CD4-positive, alpha-beta memory T cell (primary cell): ENCODE measurements around the gene RABGAP1L. TPM values are rescaled to one million over a fixed set of nuclear protein-coding genes. Genes with fewer than 3 reads are reported as not detected.
"Not testable (repeated sequence)": the region's sequence is repeated elsewhere in the genome, so short reads cannot be mapped to it uniquely, and the experiment has no call there.

Source experiments
- CTCF ChIA-PET: fragments of 350-600 bp; sonication (Branson Sonifier 250); formaldehyde crosslinking; loops from one replicate; lab custom pipeline; 2021; ENCODE audit warnings: inconsistent platforms; ENCODE audit not compliant: partially characterized antibody; lab: Charles Lee
- POLR2A ChIA-PET: fragments of 350-600 bp; sonication (Branson Sonifier 250); formaldehyde crosslinking; loops from one replicate; lab custom pipeline; 2021; ENCODE audit not compliant: partially characterized antibody; lab: Charles Lee
- DNase-seq, 5 donors: peaks; one replicate each; pipeline versions ENCODE4 v3.0.0 to v3.0.0-alpha.2; 2020 to 2022; ENCODE audit warnings: mixed read lengths in 1 of 5
- H3K27ac ChIP-seq: one replicate; pipeline ENCODE4 v1.7.0; 2013; ENCODE audit warnings: low read depth, low read length
- H3K27me3 ChIP-seq: 2 replicates; pipeline ENCODE4 v1.7.0; 2013; ENCODE audit warnings: mild to moderate bottlenecking, low read length, moderate library complexity; ENCODE audit not compliant: insufficient read depth
- H3K36me3 ChIP-seq: 2 replicates; pipeline ENCODE4 v1.7.0; 2013; ENCODE audit warnings: mild to moderate bottlenecking, low read length, moderate library complexity; ENCODE audit not compliant: insufficient read depth
- H3K4me1 ChIP-seq: 2 replicates; pipeline ENCODE4 v1.7.0; 2013; ENCODE audit warnings: mild to moderate bottlenecking, low read length, moderate library complexity; ENCODE audit not compliant: insufficient read depth
- H3K4me3 ChIP-seq, 2 donors: one replicate each; pipeline ENCODE4 v1.7.0; 2013; ENCODE audit warnings: low read length in 2 of 2, mild to moderate bottlenecking in 1 of 2
- H3K9me3 ChIP-seq, 2 donors: one replicate each; pipeline ENCODE4 v1.7.0; 2013; ENCODE audit warnings: low read length in 2 of 2, control low read depth in 1 of 2; ENCODE audit not compliant: control insufficient read depth in 1 of 2
- H3K27ac Mint-ChIP-seq, 7 donors: one replicate each; pipeline ENCODE4 v1.8.0; 2020 to 2021; ENCODE audit warnings: mixed read lengths in 7 of 7, mild to moderate bottlenecking in 6 of 7, inconsistent platforms in 3 of 7, moderate library complexity in 3 of 7
- H3K27me3 Mint-ChIP-seq, 2 donors: one replicate each; pipeline ENCODE4 v1.8.0; 2020 to 2021; ENCODE audit warnings: mixed read lengths in 2 of 2
- H3K36me3 Mint-ChIP-seq, 2 donors: one replicate each; pipeline ENCODE4 v1.8.0; 2020 to 2021; ENCODE audit warnings: mixed read lengths in 2 of 2, inconsistent platforms in 1 of 2, mild to moderate bottlenecking in 1 of 2
- H3K4me1 Mint-ChIP-seq, 4 donors: one replicate each; pipeline ENCODE4 v1.8.0; 2020 to 2021; ENCODE audit warnings: mixed read lengths in 4 of 4, mild to moderate bottlenecking in 1 of 4
- H3K4me3 Mint-ChIP-seq, 8 donors: one replicate each; pipeline ENCODE4 v1.8.0; 2020 to 2021; ENCODE audit warnings: mixed read lengths in 8 of 8, mild to moderate bottlenecking in 7 of 8, moderate library complexity in 6 of 8, inconsistent platforms in 3 of 8
- H3K9me3 Mint-ChIP-seq, 8 donors: one replicate each; pipeline ENCODE4 v1.8.0; 2020 to 2021; ENCODE audit warnings: mixed read lengths in 8 of 8, mild to moderate bottlenecking in 5 of 8, inconsistent platforms in 3 of 8, moderate library complexity in 1 of 8
- intact Hi-C: fragments of 100-400 bp; cut with micrococcal nuclease; formaldehyde crosslinking; loops from one replicate; pipeline ENCODE4 v1.15.1; 2023
- polyA plus RNA-seq, 2 donors: library from polyadenylated mRNA; unstranded; fragments of 300-500 nt; fragmentation: Illumina TruSeq; gene quantifications; one replicate each; pipeline ENCODE4 v1.2.3, GENCODE V29; 2021
- total RNA-seq, 2 experiments: library from RNA; stranded (reverse); gene quantifications; one replicate each; pipeline ENCODE4 v1.2.3, GENCODE V29; 2021

Gene RABGAP1L
- total and polyA plus RNA-seq, 4 experiments from 2014 or later: 75.7 to 114 (median 96.8) TPM

DNA sequence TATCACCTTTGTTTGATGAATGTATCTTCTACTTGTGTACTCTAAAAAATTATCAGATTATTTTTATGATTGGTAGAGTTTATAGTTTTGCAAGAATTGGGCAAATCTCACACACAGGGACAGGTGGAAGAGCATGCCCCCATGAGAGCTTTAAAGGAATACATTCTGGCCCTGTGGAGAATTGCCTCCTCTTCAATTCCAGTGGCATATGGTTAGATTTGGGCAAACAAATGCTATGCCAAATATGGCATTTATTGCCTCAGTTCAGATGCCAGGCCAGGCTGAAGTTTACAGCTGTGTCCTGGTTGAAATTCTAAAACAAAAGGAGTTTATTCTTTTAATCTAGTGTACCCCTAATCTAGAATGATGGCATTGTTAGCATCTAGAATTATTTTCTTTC, 678.1 kb downstream of the RABGAP1L start:
- H3K9me3 Mint-ChIP-seq: peaks cover 0 to 2% (median 0%) of the 10 kb centered on the region in 8 donors
- CTCF ChIA-PET: interaction anchor here (0.6 to 0.7 kb wide), 2 partner anchors 16 to 993 kb away, joined by 3 read pairs; no protein-coding TSS in a partner anchor
- peaks cover 4 to 22% (median 12%) of the 10 kb centered on the region in 4 donors for H3K4me1 Mint-ChIP-seq
- intact Hi-C loops: no loop called here
- peaks cover 0 to 2% of the 10 kb centered on the region in 2 donors for H3K36me3 Mint-ChIP-seq
- no peaks in the 10 kb centered on the region for H3K36me3 ChIP-seq
- H3K27me3 Mint-ChIP-seq: no peaks in the 10 kb centered on the region
- no peak overlapping the region for H3K4me3 Mint-ChIP-seq
- no peak overlapping the region for H3K27ac Mint-ChIP-seq
- no peaks in the 10 kb centered on the region for H3K9me3 ChIP-seq
- H3K4me1 ChIP-seq: peaks cover 10% of the 10 kb centered on the region
- DNase-seq: no peak
- H3K27me3 ChIP-seq: no peaks in the 10 kb centered on the region
- POLR2A ChIA-PET: no interaction called here
- H3K4me3 ChIP-seq: no peak overlapping the region
- no peak overlapping the region for H3K27ac ChIP-seq

DNA sequence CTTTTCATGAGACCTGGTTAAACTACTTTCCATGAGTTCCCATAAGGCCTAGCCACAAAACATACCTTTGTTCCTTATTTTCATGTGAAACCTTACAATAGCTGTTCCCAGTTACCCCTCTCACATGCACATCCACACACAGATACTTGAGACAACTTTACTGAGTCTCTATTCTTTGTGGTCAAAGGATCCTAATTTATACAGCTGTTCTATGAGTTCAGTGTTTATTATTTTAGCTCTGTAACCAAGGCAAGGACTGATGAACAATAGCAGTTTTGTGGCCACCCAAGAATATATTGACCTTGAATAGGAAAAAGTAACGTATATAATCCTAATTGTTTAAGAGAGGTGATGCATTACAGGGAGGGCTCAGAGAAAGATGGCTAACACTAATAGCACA, 679.9 kb downstream of the RABGAP1L start:
- DNase-seq: no peak
- Histone ChIP-seq H3K4me1 (peaks cover 10% of the 10 kb centered on the region), H3K27me3 (no peaks in the 10 kb centered on the region), H3K4me3 (no peak overlapping the region), H3K36me3 (no peaks in the 10 kb centered on the region), H3K27ac (no peak overlapping the region), H3K9me3 (no peaks in the 10 kb centered on the region)
- Mint-ChIP-seq H3K9me3 (peaks cover 0 to 2% (median 0%) of the 10 kb centered on the region in 8 donors), H3K4me3 (no peak overlapping the region), H3K27me3 (no peaks in the 10 kb centered on the region), H3K27ac (no peak overlapping the region), H3K4me1 (peaks cover 4 to 22% (median 11%) of the 10 kb centered on the region in 4 donors), H3K36me3 (peaks cover 0 to 2% of the 10 kb centered on the region in 2 donors)
- ChIA-PET CTCF (no interaction called here), POLR2A (no interaction called here)
- intact Hi-C loops: no loop called here

DNA sequence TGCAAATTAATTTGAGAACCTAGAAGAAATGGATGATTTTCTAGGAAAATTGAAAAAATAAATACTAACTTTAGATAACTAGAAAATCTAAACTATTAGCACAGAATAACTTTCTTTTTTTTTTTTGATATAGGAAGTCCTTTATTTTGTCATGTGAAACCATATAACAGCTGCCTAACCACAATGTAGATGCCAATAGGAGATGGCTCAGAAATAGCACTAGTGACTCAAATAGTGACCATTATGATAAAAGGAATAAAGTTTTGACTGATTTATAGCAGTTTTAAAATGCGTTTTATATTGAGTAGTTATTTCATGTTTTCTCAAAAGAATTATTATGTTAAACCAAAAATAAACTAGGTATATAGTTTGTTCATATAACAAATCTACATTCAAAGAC, 682.4 kb downstream of the RABGAP1L start:
- Mint-ChIP-seq H3K27me3 (no peaks in the 10 kb centered on the region), H3K27ac (peak overlapping the region in 1 of 7 donors; percentile 48), H3K4me1 (peaks cover 4 to 22% (median 11%) of the 10 kb centered on the region in 4 donors), H3K36me3 (peaks cover 0 to 2% of the 10 kb centered on the region in 2 donors), H3K4me3 (no peak overlapping the region), H3K9me3 (peaks cover 0 to 2% (median 0%) of the 10 kb centered on the region in 8 donors)
- H3K4me3 ChIP-seq: no peak overlapping the region
- no peaks in the 10 kb centered on the region for H3K9me3 ChIP-seq
- intact Hi-C loops: no loop called here
- ChIA-PET POLR2A (interaction anchor here (0.7 kb wide), 1 partner anchor 159 kb away, joined by 3 read pairs; no protein-coding TSS in a partner anchor), CTCF (interaction anchor here (1.1 kb wide), 1 partner anchor 42 kb away, joined by 3 read pairs; no protein-coding TSS in a partner anchor)
- no peak overlapping the region for H3K27ac ChIP-seq
- H3K4me1 ChIP-seq: peaks cover 10% of the 10 kb centered on the region
- H3K27me3 ChIP-seq: no peaks in the 10 kb centered on the region
- DNase-seq: no peak
- no peaks in the 10 kb centered on the region for H3K36me3 ChIP-seq

DNA sequence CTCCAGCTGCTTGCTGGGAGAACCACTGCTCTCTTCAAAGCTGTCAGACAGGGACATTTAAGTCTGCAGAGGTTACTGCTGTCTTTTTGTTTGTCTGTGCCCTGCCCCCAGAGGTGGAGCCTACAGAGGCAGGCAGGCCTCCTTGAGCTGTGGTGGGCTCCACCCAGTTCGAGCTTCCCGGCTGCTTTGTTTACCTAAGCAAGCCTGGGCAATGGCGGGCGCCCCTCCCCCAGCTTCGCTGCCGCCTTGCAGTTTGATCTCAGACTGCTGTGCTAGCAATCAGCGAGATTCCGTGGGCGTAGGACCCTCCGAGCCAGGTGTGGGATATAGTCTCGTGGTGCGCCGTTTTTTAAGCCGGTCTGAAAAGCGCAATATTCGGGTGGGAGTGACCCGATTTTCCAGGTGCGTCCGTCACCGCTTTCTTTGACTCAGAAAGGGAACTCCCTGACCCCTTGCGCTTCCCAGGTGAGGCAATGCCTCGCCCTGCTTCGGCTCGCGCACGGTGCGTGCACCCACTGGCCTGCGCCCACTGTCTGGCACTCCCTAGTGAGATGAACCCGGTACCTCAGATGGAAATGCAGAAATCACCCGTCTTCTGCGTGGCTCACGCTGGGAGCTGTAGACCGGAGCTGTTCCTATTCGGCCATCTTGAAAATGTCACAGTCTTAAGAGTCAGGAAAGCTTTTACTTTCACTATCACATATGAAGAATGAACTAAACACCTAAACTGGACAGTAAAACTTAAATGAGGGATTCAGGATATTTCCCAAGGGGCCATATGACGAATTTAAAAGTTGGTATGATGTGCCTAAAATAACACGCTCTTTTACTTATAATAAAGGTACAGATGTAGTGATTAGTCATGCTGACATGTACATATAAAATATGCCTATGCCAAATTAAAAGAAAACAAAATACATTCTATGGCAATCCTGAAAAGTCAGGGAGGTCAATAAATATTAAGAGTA, 689.6 kb downstream of the RABGAP1L start:
- DNase-seq, H3K9me3 ChIP-seq, H3K36me3 ChIP-seq, POLR2A ChIA-PET, H3K27ac ChIP-seq, H3K4me3 ChIP-seq, H3K9me3 Mint-ChIP-seq, H3K27me3 Mint-ChIP-seq, H3K4me1 ChIP-seq, H3K27me3 ChIP-seq, intact Hi-C loops, H3K4me3 Mint-ChIP-seq, CTCF ChIA-PET, H3K36me3 Mint-ChIP-seq, H3K4me1 Mint-ChIP-seq: not testable (repeated sequence)
- peak overlapping the region in 1 of 7 donors; percentile 37 for H3K27ac Mint-ChIP-seq

DNA sequence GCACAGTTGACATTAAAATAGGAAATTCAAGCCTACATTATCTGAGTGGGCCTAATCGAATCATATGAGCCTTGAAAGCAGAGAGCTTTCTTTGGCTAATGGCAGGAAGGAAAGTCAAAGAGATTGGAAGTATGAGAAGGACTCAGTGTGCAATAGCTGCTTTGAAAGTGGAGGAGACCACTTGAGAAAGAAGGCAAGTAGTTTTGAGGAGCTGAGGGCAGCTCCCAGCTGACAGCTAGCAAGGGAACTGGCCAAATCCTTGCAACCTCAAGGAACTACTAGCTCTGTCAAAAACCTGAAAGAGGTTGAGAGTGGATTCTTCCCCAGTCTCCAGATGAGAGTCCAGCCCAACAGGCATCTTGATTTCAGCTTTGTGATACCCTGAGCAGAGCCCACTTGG, 691.4 kb downstream of the RABGAP1L start:
- H3K27ac ChIP-seq: no peak overlapping the region
- H3K4me3 Mint-ChIP-seq: no peak overlapping the region
- no peak overlapping the region for H3K27ac Mint-ChIP-seq
- H3K4me3 ChIP-seq: no peak overlapping the region
- no peaks in the 10 kb centered on the region for H3K9me3 ChIP-seq
- no peaks in the 10 kb centered on the region for H3K36me3 ChIP-seq
- H3K27me3 Mint-ChIP-seq: no peaks in the 10 kb centered on the region
- peaks cover 0 to 5% (median 4%) of the 10 kb centered on the region in 4 donors for H3K4me1 Mint-ChIP-seq
- H3K9me3 Mint-ChIP-seq: no peaks in the 10 kb centered on the region
- no peak for DNase-seq
- H3K36me3 Mint-ChIP-seq: no peaks in the 10 kb centered on the region
- CTCF ChIA-PET: no interaction called here
- no peaks in the 10 kb centered on the region for H3K27me3 ChIP-seq
- no peaks in the 10 kb centered on the region for H3K4me1 ChIP-seq
- intact Hi-C loops: no loop called here
- POLR2A ChIA-PET: no interaction called here

DNA sequence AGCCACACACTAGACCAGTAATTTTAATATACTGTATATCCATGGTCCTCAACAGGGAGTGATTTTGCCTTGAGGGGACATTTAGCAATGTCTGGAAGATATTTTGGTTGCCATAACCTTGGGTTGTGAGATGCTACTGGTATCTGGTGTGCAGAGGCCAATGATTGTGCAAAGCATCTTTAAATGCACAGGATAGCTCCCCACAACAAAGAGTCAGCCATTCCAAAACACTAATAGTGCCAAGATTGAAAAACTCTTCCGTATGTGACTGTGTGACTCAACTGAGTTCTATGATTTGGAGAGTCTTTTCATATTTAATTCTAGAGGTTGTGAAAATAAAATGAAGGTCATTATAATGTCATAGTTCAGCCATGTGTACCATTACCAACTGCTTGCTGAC, 699.0 kb downstream of the RABGAP1L start:
- Mint-ChIP-seq H3K4me3 (no peak overlapping the region), H3K36me3 (peaks cover 0 to 19% of the 10 kb centered on the region in 2 donors), H3K9me3 (peaks cover 0 to 2% (median 0%) of the 10 kb centered on the region in 8 donors), H3K4me1 (peaks cover 0 to 1% (median under 1%) of the 10 kb centered on the region in 4 donors), H3K27me3 (no peaks in the 10 kb centered on the region), H3K27ac (no peak overlapping the region)
- intact Hi-C loops: no loop called here
- Histone ChIP-seq H3K4me3 (no peak overlapping the region), H3K36me3 (no peaks in the 10 kb centered on the region), H3K27me3 (no peaks in the 10 kb centered on the region), H3K4me1 (no peaks in the 10 kb centered on the region), H3K9me3 (no peaks in the 10 kb centered on the region), H3K27ac (no peak overlapping the region)
- CTCF ChIA-PET: no interaction called here
- DNase-seq: no peak
- POLR2A ChIA-PET: no interaction called here

DNA sequence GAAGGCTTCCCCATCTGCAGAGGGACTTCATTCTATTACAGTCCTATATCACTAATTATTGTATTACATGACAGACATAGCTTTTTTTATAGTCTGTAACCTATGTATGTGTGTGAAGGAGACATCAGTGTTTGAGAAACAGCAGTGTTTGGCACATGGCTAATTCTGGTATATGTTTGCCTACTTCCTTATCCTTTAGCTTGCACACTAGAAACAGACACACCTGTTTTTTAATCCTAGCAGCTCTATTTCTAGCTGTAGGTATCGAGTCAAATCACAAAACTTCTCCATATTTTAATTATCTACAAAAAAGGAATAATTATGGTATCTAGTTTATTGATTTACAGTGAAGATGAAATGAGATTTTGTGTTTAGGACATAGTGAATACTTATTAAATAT, 711.0 kb downstream of the RABGAP1L start:
- Histone ChIP-seq H3K27me3 (no peaks in the 10 kb centered on the region), H3K9me3 (no peaks in the 10 kb centered on the region), H3K36me3 (no peaks in the 10 kb centered on the region), H3K4me1 (peaks cover 3% of the 10 kb centered on the region), H3K27ac (no peak overlapping the region), H3K4me3 (no peak overlapping the region)
- H3K36me3 Mint-ChIP-seq: peaks cover 2 to 10% of the 10 kb centered on the region in 2 donors
- peak overlapping the region in 1 of 7 donors; percentile 22 for H3K27ac Mint-ChIP-seq
- no peak overlapping the region for H3K4me3 Mint-ChIP-seq
- DNase-seq: no peak
- POLR2A ChIA-PET: interaction anchor here (0.9 kb wide), 1 partner anchor 71 kb away, joined by 3 read pairs; no protein-coding TSS in a partner anchor
- H3K27me3 Mint-ChIP-seq: no peaks in the 10 kb centered on the region
- intact Hi-C loops: no loop called here
- H3K4me1 Mint-ChIP-seq: peaks cover 9 to 25% (median 13%) of the 10 kb centered on the region in 4 donors
- CTCF ChIA-PET: interaction anchor here (0.9 kb wide), 1 partner anchor 96 kb away, joined by 3 read pairs; no protein-coding TSS in a partner anchor
- peaks cover 0 to 3% (median 0%) of the 10 kb centered on the region in 8 donors for H3K9me3 Mint-ChIP-seq
